Skeletal muscle cell (primary cell): ENCODE measurements around the gene CTDP1.
"Not testable (repeated sequence)": the region's sequence is repeated elsewhere in the genome, so short reads cannot be mapped to it uniquely, and the experiment has no call there.

Experiments used
- DNase-seq: peaks from one replicate; pipeline ENCODE4 v3.0.0-alpha.2; 2010; ENCODE audit warnings: low read depth
- H3K4me3 ChIP-seq: 2 replicates; pipeline ENCODE4 v1.5.1; 2011; ENCODE audit warnings: low read depth, mild to moderate bottlenecking, control low read depth, low read length, moderate library complexity

CTDP1 gene

DNA sequence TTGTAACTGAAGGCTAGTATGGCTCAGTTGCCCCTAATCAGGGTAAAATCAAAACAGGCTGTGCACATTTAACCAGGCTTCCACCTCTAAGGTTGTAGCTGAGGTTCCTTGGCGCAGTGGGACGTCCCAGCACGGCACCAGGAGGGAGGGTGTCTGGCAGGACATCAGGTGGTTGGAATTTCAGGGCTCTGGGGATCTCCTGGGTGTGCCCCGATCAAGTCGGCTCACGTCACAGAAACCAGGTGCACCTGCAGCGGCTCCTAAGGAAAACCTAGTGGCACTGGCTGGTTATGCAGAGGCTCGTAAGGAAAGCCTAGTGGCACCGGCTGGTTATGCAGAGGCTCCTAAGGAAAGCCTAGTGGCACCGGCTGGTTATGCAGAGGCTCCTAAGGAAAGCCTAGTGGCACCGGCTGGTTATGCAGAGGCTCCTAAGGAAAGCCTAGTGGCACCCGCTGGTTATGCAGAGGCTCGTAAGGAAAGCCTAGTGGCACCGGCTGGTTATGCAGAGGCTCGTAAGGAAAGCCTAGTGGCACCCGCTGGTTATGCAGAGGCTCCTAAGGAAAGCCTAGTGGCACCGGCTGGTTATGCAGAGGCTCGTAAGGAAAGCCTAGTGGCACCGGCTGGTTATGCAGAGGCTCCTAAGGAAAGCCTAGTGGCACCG lies 72.4 kb downstream of the CTDP1 start:
- H3K4me3 ChIP-seq, DNase-seq: not testable (repeated sequence)

DNA sequence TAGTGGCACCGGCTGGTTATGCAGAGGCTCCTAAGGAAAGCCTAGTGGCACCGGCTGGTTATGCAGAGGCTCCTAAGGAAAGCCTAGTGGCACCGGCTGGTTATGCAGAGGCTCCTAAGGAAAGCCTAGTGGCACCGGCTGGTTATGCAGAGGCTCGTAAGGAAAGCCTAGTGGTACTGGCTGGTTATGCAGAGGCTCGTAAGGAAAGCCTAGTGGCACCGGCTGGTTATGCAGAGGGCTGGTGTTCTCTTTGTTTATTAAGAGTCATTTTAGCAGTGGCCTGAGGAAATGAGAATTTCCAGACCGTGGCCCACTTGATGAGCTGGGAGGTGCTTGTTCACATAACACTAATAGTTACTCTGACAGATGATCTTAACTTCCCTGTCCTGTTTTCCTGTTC lies 73.3 kb downstream of the CTDP1 start:
- not testable (repeated sequence) for H3K4me3 ChIP-seq, DNase-seq

DNA sequence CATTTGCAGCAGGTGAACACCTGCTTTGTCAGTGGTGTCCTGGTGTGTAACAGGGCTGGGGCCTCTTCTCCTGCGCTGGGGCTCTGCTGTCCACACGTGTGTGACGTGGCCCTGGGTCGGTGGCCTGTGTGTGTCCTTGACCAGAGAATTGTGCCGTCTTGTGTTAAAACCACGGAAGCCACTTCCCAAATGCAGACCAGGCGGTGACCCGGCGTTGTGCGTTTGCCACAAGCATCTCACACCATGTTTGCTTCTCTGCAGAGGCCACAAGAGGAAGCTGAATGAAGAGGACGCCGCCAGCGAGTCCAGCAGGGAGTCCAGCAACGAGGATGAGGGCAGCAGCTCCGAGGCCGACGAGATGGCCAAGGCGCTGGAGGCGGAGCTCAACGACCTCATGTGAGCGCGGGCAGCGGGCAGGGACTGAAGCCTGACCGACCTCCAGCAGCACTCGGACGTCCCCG lies 73.8 kb downstream of the CTDP1 start:
- no peak for DNase-seq
- H3K4me3 ChIP-seq: no peak overlapping the region

DNA sequence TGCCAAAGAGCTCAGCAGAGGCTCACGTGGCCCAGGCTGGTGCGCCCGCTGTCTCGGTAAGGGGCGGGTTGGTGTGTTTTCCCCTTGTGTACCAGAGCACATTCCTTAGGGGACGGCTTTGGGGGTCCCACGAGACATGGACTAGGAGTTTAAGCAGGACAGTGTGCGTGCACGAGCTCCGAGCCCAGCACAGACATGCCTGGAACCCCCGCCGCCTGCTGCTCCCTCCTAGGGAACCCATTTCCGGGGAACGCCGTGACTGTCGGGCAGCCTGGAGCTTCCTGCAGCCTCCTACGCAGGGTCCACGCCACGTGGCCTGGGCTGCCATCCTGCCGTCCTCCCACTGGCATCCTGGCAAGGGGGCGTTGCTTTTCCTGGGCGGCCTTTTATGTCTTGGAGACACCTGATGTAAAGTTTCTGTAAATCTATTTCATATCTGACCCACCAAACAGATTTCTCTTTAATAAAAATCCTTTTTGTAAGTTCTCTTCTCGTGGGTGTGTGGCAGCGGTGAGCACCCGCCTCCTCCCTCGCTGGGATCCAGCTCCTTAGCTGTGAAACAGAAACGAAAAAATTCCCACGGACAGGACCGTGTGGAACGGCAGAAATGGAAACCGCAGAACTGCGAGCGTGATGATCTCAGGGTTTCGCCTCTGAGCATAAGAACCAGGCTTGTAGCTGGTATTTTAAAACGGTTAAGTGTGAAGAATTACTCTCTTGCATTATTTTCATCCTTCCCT lies 74.6 kb downstream of the CTDP1 start:
- H3K4me3 ChIP-seq: no peak overlapping the region
- no peak for DNase-seq

DNA sequence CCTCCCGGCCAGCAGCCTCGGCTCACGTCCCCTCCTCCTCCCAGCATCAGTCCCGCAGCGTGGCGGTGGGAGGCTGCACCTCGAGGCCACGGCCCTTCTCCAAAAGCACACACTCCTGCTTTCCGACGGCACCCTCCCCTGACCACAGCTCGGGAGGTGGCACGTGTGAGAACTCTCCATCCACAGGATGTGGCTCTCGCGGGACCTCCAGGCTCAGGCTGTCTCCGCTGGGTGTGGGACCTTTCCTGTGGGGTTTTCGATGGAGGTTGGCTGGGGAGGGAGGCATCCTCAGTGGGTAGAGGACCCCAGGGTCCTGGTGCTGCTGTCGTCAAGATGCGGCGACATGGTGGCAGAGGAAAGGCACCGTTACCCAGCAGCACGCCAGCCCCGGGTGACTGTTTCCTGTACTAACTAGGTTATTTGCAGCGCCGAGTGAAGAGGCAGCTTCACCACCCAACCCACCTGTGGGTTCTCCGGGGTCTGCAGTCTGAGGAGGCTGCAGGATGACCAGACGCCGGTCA lies 75.3 kb downstream of the CTDP1 start:
- no peak for DNase-seq
- no peak overlapping the region for H3K4me3 ChIP-seq

DNA sequence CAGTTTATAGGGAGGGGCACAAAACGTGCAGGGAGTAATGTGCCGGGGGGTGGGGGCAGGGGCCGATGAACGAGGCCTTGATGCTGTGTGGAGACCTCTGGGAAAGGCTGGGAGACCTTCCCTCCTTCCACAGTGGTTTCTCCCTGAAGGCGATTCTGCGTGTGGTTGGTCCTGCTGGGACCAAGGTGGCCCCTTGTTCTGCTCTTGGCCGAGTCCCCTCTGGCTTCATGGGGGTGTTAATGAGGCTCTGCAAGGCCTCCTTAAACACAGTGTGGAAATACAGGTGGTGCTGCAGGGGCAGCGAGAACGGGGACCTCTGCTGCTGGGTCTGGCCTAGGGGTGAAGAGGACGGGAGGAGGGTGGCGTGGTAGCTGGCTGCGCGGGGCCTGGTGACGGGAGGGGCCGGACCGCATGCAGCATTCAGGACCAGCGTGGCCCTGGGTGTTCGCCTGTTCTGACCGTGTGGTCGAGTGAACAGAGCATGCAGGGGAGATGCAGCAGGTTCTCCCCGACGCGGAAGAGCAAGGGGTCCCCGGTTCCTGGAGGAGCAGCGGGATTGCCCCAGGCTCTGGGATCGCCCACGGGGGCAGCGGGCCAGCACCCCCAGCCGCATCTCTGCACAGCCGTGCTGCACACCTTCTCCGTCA lies 76.0 kb downstream of the CTDP1 start:
- DNase-seq: no peak
- no peak overlapping the region for H3K4me3 ChIP-seq

DNA sequence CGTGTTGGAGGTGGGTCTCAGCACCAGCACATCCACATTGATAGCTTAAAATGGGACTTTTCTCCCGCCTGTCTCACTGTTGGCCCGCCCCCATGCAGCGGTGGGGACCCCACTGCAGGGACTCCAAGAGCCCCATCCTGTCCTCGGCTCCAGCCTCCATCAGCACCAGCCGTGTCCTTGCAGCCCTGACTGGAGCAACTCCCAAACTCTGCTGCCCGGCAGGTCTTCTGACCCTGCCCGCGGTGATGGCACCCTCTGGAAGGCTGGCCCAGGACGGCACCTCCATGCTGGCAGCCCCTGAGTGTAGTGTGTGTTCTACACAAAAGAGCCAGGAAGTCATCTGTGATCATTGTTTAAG lies 76.5 kb downstream of the CTDP1 start:
- no peak for DNase-seq
- H3K4me3 ChIP-seq: no peak overlapping the region

DNA sequence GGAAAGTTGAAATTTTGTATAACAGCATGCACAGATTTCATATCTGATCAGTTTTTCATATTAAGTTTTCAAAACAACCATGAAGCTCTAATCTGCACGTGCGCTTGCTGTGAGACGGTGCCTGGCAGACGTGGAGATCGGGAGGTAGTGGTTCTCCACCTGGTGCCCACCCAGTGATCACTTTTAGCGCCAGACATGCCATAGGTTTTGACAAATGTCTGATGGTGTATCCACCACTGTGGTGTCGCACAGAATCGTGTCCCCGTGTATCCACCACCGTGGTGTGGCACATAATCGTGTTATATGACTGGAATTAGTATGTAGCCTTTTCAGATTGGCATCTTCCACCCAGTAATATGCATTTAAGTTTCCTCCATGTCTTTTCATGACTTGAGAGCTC lies 77.2 kb downstream of the CTDP1 start:
- DNase-seq: no peak
- no peak overlapping the region for H3K4me3 ChIP-seq

DNA sequence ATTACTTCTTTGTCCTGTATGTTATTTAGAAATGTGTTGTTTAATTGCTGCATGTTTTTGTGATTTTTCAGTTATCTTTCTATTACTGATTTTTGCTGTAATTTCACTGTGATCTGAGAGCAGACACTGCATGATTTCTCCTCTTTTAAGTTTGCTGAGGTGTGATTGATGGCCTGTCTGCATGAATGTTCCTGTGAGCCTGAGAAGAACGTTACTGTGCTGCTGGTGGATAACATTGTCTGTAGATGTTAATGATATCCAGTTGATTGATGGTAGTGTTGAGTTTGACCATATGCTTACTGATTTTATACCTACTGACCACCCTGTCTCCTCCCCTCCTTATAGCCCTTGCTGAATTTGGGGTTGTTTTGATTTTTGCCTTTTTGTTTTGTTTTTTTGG lies 80.7 kb downstream of the CTDP1 start:
- no peak for DNase-seq
- no peak overlapping the region for H3K4me3 ChIP-seq

DNA sequence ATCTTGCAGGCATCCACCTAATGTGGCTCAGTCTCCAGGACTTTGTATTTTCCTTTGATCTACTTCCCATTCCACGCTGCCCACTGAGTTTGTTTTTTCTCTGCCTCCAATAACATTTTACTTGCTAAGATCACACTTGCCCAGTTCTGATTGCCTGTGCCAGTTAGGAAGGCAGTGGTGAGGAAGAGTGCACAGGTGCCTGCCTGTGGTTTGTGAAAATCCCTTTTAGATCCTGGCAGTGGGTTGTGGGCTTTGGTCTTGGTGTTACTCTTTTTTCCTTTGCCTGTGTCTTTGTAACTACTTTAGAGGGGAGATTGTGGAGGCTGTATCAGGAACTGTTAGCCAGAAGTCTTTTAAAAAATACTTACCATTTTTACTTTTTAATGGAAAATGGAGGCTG lies 81.3 kb downstream of the CTDP1 start:
- no peak for DNase-seq
- H3K4me3 ChIP-seq: no peak overlapping the region

DNA sequence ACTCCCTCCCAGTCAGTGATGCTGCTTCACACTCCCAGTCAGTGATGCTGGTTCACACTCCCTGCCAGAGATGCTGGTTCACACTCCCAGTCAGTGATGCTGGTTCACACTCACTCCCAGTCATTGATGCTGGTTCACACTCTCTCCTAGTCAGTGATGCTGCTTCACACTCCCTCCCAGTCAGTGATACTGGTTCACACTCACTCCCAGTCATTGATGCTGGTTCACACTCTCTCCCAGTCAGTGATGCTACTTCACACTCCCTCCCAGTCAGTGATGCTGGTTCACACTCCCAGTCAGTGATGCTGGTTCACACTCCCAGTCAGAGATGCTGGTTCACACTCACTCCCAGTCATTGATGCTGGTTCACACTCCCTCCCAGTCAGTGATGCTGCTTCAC lies 83.8 kb downstream of the CTDP1 start:
- DNase-seq: no peak
- no peak overlapping the region for H3K4me3 ChIP-seq

DNA sequence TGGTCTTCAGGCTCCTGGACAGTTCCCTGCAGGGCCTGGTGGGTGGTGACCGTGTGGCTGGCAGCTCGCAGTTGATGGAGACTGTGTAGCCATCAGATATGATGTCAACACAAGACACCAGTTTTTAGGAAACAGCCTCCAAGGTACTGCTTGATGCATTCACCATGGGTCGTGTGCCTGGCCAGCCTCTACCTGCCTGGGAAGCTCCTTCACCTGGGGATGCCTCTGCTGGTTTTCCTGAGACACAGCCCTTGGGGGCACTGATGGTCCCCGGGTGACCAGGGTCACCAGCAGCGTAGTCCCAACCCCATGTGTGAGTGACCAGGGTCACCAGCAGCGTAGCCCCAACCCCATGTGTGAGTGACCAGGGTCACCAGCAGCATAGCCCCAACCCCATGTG lies 84.5 kb downstream of the CTDP1 start:
- H3K4me3 ChIP-seq: no peak overlapping the region
- no peak for DNase-seq

DNA sequence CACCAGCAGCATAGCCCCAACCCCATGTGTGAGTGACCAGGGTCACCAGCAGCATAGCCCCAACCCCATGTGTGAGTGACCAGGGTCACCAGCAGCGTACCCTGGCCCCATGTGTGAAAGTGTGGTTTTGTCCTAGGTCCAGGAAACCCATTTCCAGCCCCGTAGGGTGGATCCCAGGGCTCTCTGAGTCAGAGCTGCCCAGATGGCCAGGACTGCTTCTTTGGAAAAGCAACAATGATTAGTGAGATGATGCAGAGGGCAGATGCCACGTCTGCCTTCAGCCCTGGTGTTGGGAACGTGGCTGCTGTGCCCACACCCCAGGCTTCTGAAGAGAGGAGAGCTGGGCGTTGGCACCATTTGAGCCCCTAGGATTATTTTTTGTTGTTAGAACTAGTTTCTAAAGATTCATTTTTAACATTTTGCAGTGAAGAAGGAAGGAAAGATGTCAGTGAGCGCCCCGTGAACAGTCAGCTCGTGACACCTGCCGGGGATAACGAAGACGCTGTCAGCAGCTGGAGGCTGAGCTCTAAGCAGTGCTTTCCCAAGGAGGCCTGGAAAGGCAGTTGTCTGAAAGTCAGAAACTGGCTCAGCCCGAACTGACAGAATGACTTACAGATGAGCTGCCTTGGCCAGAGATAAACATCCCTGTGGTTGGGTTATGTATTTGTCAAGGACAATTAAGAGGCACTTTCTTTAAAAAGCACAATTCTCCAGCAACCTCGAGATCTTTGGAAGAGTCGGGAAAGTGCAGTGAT lies 86.1 kb downstream of the CTDP1 start:
- DNase-seq: no peak
- no peak overlapping the region for H3K4me3 ChIP-seq

DNA sequence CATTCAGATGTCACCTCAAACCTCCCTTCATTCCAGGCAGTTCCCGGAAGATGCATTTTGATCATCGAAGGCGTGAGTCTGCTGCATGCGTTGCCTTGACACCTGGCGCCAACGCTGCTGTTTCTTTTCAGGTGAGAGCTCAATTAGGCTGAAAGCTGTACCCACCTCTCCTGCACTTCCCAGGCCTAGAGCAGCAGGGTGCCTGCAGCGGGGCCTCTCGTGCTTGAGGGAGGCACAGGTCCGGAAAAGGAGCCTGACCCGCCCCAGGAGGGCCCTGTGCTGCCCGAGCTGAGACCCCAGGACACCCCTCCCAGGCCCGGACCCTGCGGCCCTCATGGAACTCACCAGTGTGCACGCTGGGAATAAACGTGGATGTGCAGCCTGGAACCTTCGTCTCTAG lies 86.7 kb downstream of the CTDP1 start:
- no peak overlapping the region for H3K4me3 ChIP-seq
- no peak for DNase-seq

DNA sequence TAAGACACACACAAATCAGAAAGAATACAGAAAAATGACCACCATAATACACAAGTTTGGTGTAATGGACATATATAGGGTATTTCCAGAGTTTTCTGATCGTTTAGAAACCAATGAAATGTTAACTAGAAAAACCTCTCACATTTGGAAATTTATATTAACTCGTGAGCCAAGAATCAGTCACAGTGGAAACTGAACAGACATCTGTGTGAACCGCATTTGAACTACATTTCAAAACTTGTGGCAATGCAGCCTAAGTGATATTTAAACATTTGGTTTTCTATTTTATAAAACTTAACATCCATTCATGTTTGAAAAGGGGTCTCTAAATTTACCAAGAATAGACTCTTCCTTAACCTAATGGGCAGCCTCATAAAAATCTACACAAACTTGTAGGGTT lies 89.1 kb downstream of the CTDP1 start:
- no peak for DNase-seq

DNA sequence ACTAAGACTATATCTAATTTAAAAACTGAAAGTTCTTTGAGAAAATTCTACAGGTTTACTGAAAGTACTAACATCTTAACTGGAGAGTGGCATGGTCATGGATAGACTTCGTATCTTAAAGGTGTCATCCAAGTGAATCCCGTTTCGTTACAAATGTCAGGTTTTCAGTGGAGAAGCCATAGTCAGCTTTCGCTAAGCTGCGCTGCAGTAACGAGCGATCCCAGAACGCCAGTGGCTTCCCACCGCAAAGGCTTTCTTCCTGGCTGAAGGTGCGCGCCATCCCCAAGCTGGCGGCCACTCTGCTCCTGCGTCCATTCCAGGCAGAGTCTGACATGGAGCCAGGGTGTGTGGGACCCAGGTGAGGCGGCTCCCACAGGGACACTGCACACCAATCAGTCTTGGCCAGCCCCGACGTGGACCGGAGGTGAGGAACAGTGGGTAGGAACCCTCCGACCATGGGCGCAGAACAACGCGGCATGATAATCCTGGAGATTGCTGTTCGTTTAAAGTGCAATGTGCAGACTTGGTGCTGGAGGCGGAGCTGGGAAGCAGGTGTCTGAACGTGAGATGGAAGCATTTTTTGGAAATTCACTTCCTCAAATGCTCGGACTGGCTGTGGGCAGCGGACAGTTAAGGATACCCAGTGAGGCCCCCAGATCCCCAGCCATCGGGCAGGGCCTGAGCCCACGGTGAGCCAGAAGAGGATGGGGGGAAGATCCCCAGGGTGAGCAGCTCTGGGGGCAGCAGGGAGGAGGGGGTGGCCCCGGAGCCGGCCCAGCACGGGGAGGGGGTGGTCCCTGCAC lies 90.3 kb downstream of the CTDP1 start:
- no peak for DNase-seq
- H3K4me3 ChIP-seq: no peak overlapping the region

More for the DNA sequence above, 89.1 kb downstream of the CTDP1 start:
- no peak overlapping the region for H3K4me3 ChIP-seq

DNA sequence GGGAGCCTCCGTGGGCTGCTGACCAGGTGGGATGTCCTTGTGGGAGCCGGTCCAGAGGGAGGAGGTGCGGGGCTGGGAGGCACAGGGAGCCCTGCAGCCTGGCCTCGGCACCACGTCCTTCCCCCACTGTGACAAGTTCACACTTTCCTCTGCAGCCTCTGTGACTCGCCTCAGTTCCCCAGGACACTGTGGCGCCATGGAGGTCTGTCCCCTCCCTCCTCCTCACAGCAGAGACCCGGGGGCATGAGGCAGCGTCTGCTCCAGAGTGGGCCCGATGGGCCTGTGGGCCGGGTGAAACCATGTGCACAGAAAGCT lies 90.9 kb downstream of the CTDP1 start:
- H3K4me3 ChIP-seq: no peak overlapping the region
- no peak for DNase-seq

DNA sequence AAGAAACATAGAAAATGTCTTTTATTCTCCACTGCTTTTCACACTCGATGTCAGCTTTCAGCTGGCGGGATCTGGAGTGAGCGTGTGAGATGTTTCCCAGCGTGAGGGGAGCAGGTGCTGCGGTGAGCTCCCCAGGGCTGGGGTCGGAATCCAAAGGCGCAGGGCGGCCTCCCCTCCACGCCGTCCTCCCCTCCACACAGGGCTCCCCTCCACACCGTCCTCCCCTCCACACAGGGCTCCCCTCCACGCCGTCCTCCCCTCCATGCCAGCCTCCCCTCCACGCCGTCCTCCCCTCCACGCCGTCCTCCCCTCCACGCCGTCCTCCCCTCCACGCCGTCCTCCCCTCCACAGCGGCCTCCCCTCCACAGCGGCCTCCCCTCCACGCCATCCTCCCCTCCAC lies 91.2 kb downstream of the CTDP1 start:
- DNase-seq: no peak
- H3K4me3 ChIP-seq: no peak overlapping the region

DNA sequence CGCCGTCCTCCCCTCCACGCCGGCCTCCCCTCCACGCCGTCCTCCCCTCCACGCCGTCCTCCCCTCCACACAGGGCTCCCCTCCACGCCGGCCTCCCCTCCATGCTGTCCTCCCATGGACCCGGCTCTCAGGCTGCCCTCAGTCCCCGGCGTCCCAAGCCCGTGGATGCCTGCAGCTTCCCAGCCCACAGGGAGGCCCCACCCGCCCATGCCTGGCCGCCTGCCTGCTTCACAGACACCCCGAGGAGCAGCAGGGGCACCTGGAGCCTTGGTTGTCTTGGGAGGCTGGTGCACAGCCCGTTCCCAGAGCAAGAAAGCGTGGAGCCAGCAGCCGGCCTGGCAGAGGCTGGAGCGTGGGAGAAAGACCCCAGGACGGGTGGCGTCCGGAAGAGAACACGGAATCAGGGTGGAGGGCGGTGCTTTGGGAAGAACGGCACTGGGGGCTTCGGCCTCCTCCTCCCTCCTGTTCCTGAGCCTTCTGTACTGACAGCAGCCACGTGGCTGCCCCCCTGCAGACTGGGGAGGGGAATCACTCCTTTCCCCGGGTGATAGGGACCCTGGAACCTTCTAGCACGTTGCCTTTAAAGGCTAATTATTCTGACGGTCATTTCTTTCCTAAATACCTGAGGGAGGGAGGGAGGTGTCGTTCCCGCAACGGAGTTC lies 92.0 kb downstream of the CTDP1 start:
- no peak for DNase-seq
- H3K4me3 ChIP-seq: no peak overlapping the region
